Colonic mucosa (tissue), 4 donors: Measurements from ENCODE around the gene SMYD5. TPM values are rescaled to one million over a fixed set of nuclear protein-coding genes. Genes with fewer than 3 reads are reported as not detected.
"Not testable (repeated sequence)": the region's sequence is repeated elsewhere in the genome, so short reads cannot be mapped to it uniquely, and the experiment has no call there.

ENCODE experiments used
- DNase-seq: peaks from one replicate; pipeline ENCODE4 v3.0.0-alpha.2; 2020
- H3K27ac ChIP-seq: fragments of 200-600 bp; one replicate; pipeline ENCODE4 v1.8.0; 2021
- H3K27me3 ChIP-seq: fragments of 200-600 bp; one replicate; pipeline ENCODE4 v1.8.0; 2021
- H3K36me3 ChIP-seq: fragments of 200-600 bp; one replicate; pipeline ENCODE4 v1.8.0; 2021
- H3K4me1 ChIP-seq: fragments of 200-600 bp; one replicate; pipeline ENCODE4 v1.8.0; 2021; ENCODE audit warnings: mild to moderate bottlenecking
- H3K4me3 ChIP-seq: fragments of 200-600 bp; one replicate; pipeline ENCODE4 v1.8.0; 2021
- H3K9ac ChIP-seq, 2 donors: one replicate each; pipeline ENCODE4 v1.7.0; 2013; ENCODE audit warnings: control low read depth in 2 of 2, low read depth in 2 of 2, low read length in 2 of 2
- H3K9me3 ChIP-seq: fragments of 200-600 bp; one replicate; pipeline ENCODE4 v1.8.0; 2021
- CTCF ChIP-seq: fragments of 200-600 bp; IDR thresholded peaks from one replicate; pipeline ENCODE4 v1.8.0; 2022; ENCODE audit warnings: antibody characterized with exemption, mild to moderate bottlenecking
- intact Hi-C: fragments of 100-400 bp; cut with DNase I; formaldehyde crosslinking; loops from one replicate; pipeline ENCODE4 v1.14.1; 2022
- total RNA-seq, 2 donors: library from RNA; stranded (reverse); fragmentation: NEBNext Ultra II Directional in 1 of 2; extraction: Animal tissue kit (Norgen Biotek cat#: 25700) in 1 of 2; gene quantifications; one replicate each; pipeline ENCODE4 v1.2.1, GENCODE V29; 2021
- donor health status: healthy.
- donor health status: DM: no; HTN: no; CAD: no.
- donor health status: DM: no; HTN: no; CAD: no.

The SMYD5 gene
- 10 to 100 TPM in 1 of 2 donors, 1 to 10 TPM in 1; 9.4 to 18.9 TPM for total RNA-seq

- Histone ChIP-seq H3K27ac (peak within 1 kb of the TSS; percentile 29), H3K36me3 (no peaks in the 10 kb centered on the region), H3K4me3 (peak within 1 kb of the TSS; percentile 90), H3K9ac (peak within 1 kb of the TSS; percentile 58 to 59), H3K9me3 (no peaks in the 10 kb centered on the region), H3K4me1 (no peaks in the 10 kb centered on the region), H3K27me3 (no peaks in the 10 kb centered on the region)
- DNase-seq, result peak; percentile 93
- TF ChIP-seq CTCF, result no peak
- intact Hi-C loops, result no loop called here
These were observed at the start of gene SMYD5 for GRCh38 chr2:73214120-73215035. TSS of gene SMYD5 (plus strand) at chr2:73214245. CDS start at chr2:73214267, 22 bp downstream.

DNA sequence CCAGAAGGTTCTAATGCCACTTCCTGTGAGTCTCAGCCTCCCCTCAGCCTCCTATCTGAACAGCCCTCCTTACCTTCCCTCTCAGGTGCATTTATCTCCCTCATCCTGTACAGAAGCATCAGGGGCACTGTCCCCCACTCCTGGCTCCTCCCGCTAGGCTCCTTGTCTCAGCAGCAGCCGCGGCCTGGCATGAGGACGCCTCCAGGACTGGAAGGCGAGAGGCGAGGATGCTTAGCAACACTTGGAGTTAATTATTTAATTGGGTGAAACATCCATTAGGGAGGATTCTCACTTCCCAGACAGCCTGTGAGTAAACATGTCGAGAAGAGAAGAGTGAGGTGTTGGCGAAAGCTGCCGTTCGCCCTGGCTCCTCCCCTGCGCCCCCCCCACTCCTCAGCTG lies 48.1 kb upstream of the SMYD5 start:
- intact Hi-C loops, H3K9ac ChIP-seq, H3K36me3 ChIP-seq: not testable (repeated sequence)

DNA sequence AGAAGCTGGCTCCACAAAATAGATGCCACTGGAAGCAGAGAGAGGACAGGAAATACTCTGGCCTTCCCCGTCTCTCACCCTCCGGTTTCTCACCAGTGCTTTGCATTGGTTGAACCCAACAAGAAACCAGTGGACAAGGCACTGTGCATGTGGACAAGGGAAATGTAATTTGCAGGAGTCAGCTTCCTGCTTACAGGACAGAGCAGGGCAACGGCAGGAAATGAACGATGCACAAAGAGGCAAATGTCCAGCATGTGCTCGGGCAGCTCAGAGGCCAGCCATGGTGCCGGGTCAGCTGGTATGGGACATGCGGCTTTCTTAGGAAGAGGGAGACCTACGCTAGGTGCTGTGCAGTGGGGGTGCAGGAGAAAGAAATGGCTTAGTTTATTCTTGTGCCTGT lies 47.2 kb upstream of the SMYD5 start:
- H3K36me3 ChIP-seq, intact Hi-C loops: not testable (repeated sequence)

More for the DNA sequence above, 48.1 kb upstream of the SMYD5 start:
- DNase-seq, H3K27me3 ChIP-seq, H3K27ac ChIP-seq, H3K4me3 ChIP-seq, H3K9me3 ChIP-seq, H3K4me1 ChIP-seq: not testable (repeated sequence)

DNA sequence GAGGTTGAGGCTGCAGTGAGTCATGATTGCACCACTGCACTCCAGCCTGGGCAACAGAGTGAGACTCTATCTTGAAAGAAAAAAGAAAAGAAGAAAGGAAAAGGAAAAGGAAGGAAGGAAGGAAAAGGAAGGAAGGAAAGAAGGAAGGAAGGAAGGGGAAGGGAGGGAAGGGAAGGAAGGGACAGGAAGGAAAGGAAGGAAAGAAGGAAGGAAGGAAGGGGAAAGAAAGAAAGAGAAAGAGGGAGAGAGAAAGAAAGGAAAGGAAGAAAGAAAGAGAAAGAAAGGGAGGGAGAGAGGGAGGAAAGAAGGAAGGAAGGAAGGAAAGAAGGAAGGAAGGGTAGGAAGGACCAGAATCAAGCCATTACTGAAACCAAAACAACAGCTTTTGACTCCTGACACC lies 45.7 kb upstream of the SMYD5 start:
- H3K27me3 ChIP-seq, H3K9ac ChIP-seq, H3K4me1 ChIP-seq, H3K36me3 ChIP-seq, H3K4me3 ChIP-seq, intact Hi-C loops, H3K27ac ChIP-seq, DNase-seq, H3K9me3 ChIP-seq: not testable (repeated sequence)

More for the DNA sequence above, 47.2 kb upstream of the SMYD5 start:
- not testable (repeated sequence) for H3K9me3 ChIP-seq, H3K4me3 ChIP-seq, H3K4me1 ChIP-seq, H3K27ac ChIP-seq, H3K27me3 ChIP-seq, DNase-seq, H3K9ac ChIP-seq

DNA sequence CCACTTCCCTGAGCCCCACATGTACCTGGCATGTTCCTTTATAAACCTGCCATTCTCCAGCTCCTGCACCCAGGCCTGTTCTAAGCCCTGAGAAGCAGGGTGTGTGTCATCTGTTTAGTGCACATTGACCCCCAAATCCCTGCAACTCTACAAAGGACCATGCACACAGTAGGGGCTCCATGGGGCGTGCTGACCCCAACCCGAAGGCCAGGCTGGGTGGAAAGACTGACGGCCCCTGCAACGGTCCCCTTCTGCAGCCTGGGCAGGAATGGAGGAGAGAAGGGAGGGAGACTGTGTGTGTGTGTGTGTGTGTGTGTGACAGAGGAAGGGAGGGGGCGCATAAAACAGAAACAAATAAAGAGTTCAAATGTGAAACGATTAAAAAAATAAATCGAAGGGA lies 43.7 kb upstream of the SMYD5 start:
- H3K9me3 ChIP-seq, H3K9ac ChIP-seq, DNase-seq, H3K27me3 ChIP-seq, H3K4me1 ChIP-seq, H3K4me3 ChIP-seq, intact Hi-C loops, H3K27ac ChIP-seq, H3K36me3 ChIP-seq: not testable (repeated sequence)

- DNase-seq, result no peak
- Histone ChIP-seq H3K27me3 (peaks cover 18% of the 10 kb centered on the region), H3K36me3 (no peaks in the 10 kb centered on the region), H3K4me3 (no peak overlapping the region), H3K4me1 (no peaks in the 10 kb centered on the region), H3K27ac (no peak overlapping the region), H3K9me3 (no peaks in the 10 kb centered on the region), H3K9ac (no peak overlapping the region)
- no peak for TF ChIP-seq CTCF
- intact Hi-C loops, result no loop called here
These were observed 41.1 kb upstream of the SMYD5 start for GRCh38 chr2:73172963-73173362.

DNA sequence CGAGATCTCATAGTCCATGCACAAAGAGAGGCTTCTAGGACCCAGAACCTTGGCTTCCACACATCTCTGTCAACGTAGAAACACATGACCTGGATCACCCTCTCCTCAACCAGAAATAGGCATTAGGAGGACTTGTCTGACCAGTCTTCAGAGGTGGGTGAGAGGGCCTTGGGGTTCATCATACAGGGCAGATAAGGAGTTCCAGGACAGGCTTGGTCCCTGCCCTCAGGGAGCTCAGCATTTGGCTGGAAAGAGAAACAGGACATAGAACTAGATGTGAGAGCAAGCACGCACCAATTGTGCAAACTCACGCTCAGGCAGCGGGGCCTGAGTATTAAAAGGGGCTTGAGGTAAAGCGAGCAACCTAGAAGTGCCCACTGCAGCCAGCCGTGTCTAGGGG lies 40.3 kb upstream of the SMYD5 start:
- no peaks in the 10 kb centered on the region for H3K36me3 ChIP-seq
- H3K4me1 ChIP-seq, result no peaks in the 10 kb centered on the region
- no peak overlapping the region for H3K9ac ChIP-seq
- H3K4me3 ChIP-seq, result no peak overlapping the region
- intact Hi-C loops, result no loop called here
- no peak for DNase-seq
- H3K27ac ChIP-seq, result no peak overlapping the region
- TF ChIP-seq CTCF, result no peak
- H3K27me3 ChIP-seq, result peaks cover 18% of the 10 kb centered on the region
- no peaks in the 10 kb centered on the region for H3K9me3 ChIP-seq
